Stomach smooth muscle (tissue), 2 donors: ENCODE results near the gene KIF21A.

Experiments used
- H3K27ac ChIP-seq: one replicate; pipeline ENCODE4 v1.7.0; 2013; ENCODE audit warnings: mild to moderate bottlenecking, low read length, inconsistent platforms
- H3K27me3 ChIP-seq, 2 donors: one replicate each; pipeline ENCODE4 v1.7.0; 2013; ENCODE audit warnings: low read length in 2 of 2; ENCODE audit not compliant: insufficient read depth in 2 of 2, control insufficient read depth in 1 of 2
- H3K36me3 ChIP-seq, 2 donors: one replicate each; pipeline ENCODE4 v1.7.0; 2013; ENCODE audit warnings: low read length in 2 of 2; ENCODE audit not compliant: control insufficient read depth in 2 of 2, insufficient read depth in 2 of 2
- H3K4me1 ChIP-seq: one replicate; pipeline ENCODE4 v1.7.0; 2013; ENCODE audit warnings: low read length; ENCODE audit not compliant: control insufficient read depth, insufficient read depth
- H3K4me3 ChIP-seq, 2 donors: one replicate each; pipeline ENCODE4 v1.7.0; 2013; ENCODE audit warnings: low read length in 2 of 2
- H3K9ac ChIP-seq, 2 donors: one replicate each; pipeline ENCODE4 v1.7.0; 2013; ENCODE audit warnings: low read length in 2 of 2, mild to moderate bottlenecking in 1 of 2
- H3K9me3 ChIP-seq, 2 donors: one replicate each; pipeline ENCODE4 v1.7.0; 2013; ENCODE audit warnings: low read length in 2 of 2; ENCODE audit not compliant: control insufficient read depth in 2 of 2
- donor health status: healthy.
- donor health status: Pancreatic carcinoma.

The KIF21A gene

DNA sequence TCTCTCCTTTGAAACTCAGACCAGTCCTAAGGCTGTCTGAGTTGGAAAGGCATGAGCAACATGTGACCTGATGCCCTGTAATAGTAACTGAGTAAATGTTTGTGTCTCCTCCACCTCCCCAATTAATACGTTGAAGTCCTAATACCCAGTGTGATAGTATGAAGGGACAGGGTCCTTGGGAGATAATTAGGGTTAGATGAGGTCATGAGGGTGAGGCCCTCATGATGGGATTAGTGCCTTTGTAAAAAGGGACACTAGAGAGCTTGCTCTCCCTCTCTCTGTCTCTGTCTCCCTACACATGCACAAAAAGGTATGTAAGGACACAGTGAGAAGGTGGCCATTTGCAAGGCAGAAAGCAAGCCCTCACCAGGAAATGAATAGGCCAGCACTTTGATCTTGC lies 18.1 kb upstream of the KIF21A start:
- no peaks in the 10 kb centered on the region for H3K36me3 ChIP-seq
- no peaks in the 10 kb centered on the region for H3K27me3 ChIP-seq
- no peaks in the 10 kb centered on the region for H3K9me3 ChIP-seq
- H3K27ac ChIP-seq, result no peak overlapping the region
- no peaks in the 10 kb centered on the region for H3K4me1 ChIP-seq
- no peak overlapping the region for H3K9ac ChIP-seq
- no peak overlapping the region for H3K4me3 ChIP-seq

DNA sequence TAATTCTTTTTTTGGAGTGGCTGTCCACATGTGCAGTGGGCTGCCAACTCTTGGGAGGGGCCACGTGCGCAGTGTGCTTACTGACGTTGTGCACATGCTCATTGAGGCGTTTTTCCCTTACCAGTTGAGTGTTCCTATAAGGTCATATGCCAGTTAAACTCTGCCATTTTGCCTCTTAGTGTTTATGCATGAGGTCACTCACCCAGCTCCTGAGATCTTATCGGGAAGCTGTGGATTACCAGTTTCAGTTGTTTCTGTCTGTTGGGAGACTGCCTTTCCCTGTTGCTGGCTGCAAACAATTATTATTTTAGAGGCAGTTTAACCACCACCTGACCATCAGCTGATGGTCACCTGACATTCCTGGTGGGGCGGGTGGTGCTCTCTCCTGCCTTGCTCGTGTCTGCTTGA lies 16.1 kb upstream of the KIF21A start:
- no peak overlapping the region for H3K4me3 ChIP-seq
- no peak overlapping the region for H3K27ac ChIP-seq
- no peaks in the 10 kb centered on the region for H3K4me1 ChIP-seq
- no peaks in the 10 kb centered on the region for H3K27me3 ChIP-seq
- H3K9me3 ChIP-seq, result no peaks in the 10 kb centered on the region
- no peaks in the 10 kb centered on the region for H3K36me3 ChIP-seq
- no peak overlapping the region for H3K9ac ChIP-seq

DNA sequence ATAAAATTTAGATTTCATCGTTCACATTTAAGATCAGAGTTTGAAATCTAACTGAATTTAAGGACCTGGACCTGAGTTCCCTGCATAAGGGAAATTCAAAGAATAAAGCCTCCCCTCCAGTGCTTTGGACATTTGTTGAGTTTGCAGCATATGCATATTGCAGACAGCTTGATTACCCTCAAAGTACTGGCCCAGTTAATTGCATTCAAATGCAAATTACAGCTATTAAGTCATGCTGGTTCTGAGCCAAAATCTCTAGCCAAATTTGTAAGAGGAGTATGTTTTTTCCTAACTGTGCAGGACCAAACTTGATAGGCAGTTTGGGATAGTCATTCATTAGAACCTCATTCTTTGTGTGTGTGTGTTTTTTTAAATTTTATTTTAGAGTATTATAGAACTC lies 9.1 kb upstream of the KIF21A start:
- Histone ChIP-seq H3K27ac (no peak overlapping the region), H3K27me3 (no peaks in the 10 kb centered on the region), H3K4me3 (no peak overlapping the region), H3K9ac (no peak overlapping the region), H3K9me3 (no peaks in the 10 kb centered on the region), H3K4me1 (no peaks in the 10 kb centered on the region), H3K36me3 (no peaks in the 10 kb centered on the region)

DNA sequence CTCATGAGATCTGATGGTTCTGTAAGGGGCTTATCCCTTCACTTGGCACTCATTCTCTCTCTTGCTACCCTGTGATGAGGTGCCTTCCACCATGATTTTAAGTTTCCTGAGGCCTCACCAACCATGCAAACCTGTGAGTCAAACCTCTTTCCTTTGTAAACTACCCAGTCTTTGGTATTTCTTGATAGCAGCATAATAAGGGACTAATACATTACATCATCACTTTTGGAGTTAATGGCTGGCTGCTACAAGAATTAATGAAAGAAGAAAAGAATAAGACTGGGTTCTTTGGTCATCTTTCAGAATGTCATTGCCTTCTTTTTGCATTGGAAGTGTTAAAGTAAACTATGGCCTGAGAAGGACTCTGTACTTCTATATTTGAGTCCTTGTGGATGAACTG lies 5.1 kb upstream of the KIF21A start:
- H3K4me3 ChIP-seq, result no peak overlapping the region

DNA sequence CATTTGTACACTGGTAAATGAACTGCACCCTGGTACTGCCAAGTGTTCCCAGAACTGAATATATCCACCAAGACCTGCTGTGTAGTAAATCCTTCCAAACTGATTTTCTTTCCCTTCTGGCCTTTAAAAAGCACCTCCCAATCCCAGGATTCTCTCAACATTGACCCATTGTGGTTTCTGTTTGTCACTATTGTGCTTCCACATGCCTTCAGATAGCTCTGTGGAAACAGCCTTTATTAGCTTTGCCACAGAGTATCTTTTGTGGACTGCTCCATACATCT lies 949 bp upstream of the KIF21A start:
- Histone ChIP-seq H3K4me1 (peaks cover 9% of the 10 kb centered on the region), H3K9ac (peak overlapping the region; percentile 69 to 73), H3K27me3 (no peaks in the 10 kb centered on the region), H3K9me3 (no peaks in the 10 kb centered on the region), H3K36me3 (no peaks in the 10 kb centered on the region), H3K4me3 (peak overlapping the region; percentile 71 to 83), H3K27ac (peak overlapping the region; percentile 83)

More for the DNA sequence above, 5.1 kb upstream of the KIF21A start:
- H3K9me3 ChIP-seq, result no peaks in the 10 kb centered on the region
- no peak overlapping the region for H3K27ac ChIP-seq
- peaks cover 9% of the 10 kb centered on the region for H3K4me1 ChIP-seq
- H3K36me3 ChIP-seq, result no peaks in the 10 kb centered on the region
- no peak overlapping the region for H3K9ac ChIP-seq
- no peaks in the 10 kb centered on the region for H3K27me3 ChIP-seq

DNA sequence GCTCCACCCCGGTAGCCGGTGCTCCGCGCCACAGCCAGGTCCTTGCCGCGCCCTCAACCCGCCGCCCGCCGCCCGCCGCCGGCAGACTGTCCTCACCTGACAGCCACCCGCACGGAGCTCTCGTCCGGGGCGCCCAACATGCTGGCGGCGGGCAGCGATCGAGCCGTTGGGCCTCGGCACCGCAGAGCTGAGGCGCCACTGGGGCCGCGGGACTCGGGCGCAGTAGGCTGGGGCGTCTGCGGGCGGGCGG lies 164 bp downstream of the KIF21A start:
- H3K27me3 ChIP-seq, result no peaks in the 10 kb centered on the region
- H3K9ac ChIP-seq, result peak overlapping the region; percentile 63 to 65
- H3K4me3 ChIP-seq, result peak overlapping the region; percentile 71 to 83
- no peaks in the 10 kb centered on the region for H3K9me3 ChIP-seq
- no peaks in the 10 kb centered on the region for H3K36me3 ChIP-seq
- peaks cover 9% of the 10 kb centered on the region for H3K4me1 ChIP-seq
- H3K27ac ChIP-seq, result peak overlapping the region; percentile 83

DNA sequence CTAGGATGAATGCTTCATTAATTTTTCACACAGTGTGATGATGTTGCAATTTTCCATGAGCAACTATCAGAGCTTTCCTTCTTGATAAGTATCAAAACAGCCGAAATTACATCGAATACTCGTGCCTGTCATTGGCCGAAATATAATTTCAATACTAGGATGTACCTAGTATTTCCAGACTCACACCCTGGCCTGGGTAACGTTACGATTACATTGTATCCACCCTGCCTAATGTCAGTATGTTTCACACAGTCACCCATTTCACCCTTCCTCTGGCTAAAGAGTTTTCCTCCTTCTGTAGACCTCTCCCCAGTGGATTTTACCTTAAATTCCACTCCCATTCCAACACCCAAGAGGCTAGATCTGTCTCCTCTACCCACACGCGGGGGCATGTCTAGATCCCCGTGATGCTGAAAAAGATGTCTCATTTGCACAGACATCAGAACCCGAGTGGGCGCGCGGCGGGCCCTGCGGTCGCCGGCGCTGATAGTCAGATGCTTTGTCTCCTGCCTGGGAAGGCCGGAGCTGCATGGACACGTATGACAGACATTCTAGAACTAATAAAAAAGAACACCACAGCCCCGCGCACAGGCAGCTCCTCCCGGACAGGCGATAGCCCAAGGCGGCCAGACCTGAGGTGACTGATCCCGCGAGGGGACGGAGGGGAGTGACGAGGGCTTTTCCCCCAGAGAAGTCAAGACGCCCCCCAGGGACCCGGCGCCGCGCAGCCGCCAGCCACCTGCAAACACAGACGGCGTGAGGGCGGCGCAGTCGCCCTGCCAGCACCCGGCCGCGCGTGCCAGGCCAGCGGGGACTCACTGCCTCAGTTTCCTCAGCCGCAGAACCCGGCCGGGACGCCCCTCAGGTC lies 723 bp downstream of the KIF21A start:
- Histone ChIP-seq H3K4me1 (peaks cover 9% of the 10 kb centered on the region), H3K27ac (peak overlapping the region; percentile 83), H3K27me3 (no peaks in the 10 kb centered on the region), H3K4me3 (peak overlapping the region; percentile 71 to 83), H3K9me3 (no peaks in the 10 kb centered on the region), H3K9ac (peak overlapping the region; percentile 63 to 65), H3K36me3 (no peaks in the 10 kb centered on the region)

DNA sequence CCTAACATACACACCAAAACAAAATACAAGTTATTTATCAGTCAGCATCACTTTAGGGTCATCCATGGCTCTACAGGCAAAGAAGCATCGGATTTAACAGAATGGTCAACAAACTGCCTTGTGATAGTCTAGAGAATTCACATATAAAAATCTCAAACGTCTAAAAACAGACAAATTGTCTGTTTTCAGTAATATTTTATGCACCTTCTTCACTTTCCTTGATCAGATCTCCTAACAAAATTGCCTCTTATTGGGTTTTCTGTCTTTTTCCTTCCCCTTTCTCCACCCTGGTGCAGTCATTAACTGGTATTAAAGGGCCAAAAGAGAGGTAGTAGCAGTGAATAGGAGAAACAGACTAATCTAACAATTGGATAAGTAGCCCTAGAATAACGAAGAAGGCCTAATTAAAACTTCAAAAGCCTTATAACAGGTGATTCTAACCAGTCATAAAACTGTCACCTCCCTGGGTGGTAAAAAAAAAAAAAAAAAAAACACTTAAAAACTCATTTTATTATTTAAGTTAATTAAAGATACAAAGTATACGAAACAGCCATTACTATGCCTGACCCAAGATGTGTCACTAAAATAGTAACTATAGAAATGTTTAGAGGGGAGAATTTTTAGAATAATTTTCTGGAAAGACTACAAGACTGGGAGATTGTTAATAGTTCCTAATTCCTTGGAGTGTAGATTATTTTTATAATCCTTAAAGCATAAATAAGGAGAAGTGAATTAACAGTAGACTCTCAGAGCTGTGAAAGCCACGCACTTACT lies 1.5 kb downstream of the KIF21A start:
- no peaks in the 10 kb centered on the region for H3K27me3 ChIP-seq
- peaks cover 9% of the 10 kb centered on the region for H3K4me1 ChIP-seq
- peak overlapping the region in 1 of 2 donors; percentile 63 for H3K9ac ChIP-seq
- no peak overlapping the region for H3K27ac ChIP-seq
- peak overlapping the region; percentile 71 to 83 for H3K4me3 ChIP-seq
- H3K9me3 ChIP-seq, result no peaks in the 10 kb centered on the region
- no peaks in the 10 kb centered on the region for H3K36me3 ChIP-seq

DNA sequence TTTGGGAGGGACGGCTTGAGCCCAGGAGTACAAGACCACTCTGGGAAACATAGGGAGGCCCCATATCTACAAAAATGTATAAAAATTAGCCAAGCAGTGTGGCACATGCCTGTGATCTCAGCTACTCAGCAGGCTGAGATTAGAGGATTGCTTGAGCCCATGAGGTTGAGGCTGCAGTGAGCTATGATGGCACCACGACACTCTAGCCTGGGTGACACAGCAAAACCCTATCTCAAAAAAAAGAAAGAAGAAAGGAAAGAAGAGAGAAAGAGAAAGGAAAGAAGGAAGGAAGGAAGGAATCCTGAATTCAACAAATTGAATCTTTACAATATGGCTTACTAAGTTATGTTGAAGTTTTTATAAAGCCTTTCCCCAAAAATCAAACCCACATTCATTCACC lies 2.1 kb downstream of the KIF21A start:
- H3K4me1 ChIP-seq, result peaks cover 9% of the 10 kb centered on the region
- H3K27me3 ChIP-seq, result no peaks in the 10 kb centered on the region
- H3K27ac ChIP-seq, result no peak overlapping the region
- H3K4me3 ChIP-seq, result no peak overlapping the region
- H3K36me3 ChIP-seq, result no peaks in the 10 kb centered on the region
- no peaks in the 10 kb centered on the region for H3K9me3 ChIP-seq
- H3K9ac ChIP-seq, result no peak overlapping the region

DNA sequence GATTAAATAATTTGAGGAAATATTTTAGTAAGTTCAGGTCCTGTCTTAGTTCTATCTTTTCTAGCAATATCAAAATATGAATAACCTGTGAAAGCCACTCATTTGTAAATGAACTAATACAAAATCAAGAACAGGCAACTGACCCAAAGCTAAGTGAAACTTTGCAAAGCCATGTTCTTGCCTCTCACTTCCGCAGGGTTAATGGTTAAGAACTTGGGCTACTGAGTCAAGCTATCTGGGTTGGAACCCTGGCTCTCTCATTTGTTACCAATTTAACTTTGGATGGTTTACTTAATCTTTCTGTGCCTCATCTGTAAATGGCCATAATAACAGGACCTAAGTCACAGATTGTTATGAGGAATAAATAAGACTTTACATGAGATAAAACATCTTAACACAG lies 2.8 kb downstream of the KIF21A start:
- Histone ChIP-seq H3K36me3 (no peaks in the 10 kb centered on the region), H3K9ac (no peak overlapping the region), H3K9me3 (no peaks in the 10 kb centered on the region), H3K27me3 (no peaks in the 10 kb centered on the region), H3K4me3 (no peak overlapping the region), H3K27ac (no peak overlapping the region), H3K4me1 (peaks cover 9% of the 10 kb centered on the region)

DNA sequence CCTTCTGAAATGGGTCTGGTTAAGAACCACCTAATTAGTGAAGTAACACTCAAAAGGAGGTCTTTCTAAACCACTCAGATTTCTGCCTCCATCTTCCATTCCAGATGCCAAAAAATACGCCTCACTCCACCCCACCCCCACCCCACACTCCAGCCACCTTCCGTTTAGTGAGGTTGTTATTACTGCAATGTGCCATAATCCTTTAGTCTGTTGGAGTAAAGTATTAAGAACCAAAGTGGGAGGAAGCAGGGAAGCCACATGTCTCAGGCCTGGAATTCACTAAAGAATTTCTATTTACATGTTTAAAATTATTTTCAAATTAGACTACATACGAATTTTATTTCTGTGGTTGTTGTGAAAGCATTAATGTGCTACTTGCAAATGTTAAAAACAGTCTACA lies 7.4 kb downstream of the KIF21A start:
- no peak overlapping the region for H3K27ac ChIP-seq
- H3K36me3 ChIP-seq, result no peaks in the 10 kb centered on the region
- no peaks in the 10 kb centered on the region for H3K4me1 ChIP-seq
- H3K4me3 ChIP-seq, result no peak overlapping the region
- no peak overlapping the region for H3K9ac ChIP-seq
- H3K9me3 ChIP-seq, result no peaks in the 10 kb centered on the region
- H3K27me3 ChIP-seq, result no peaks in the 10 kb centered on the region
